HK-2 (cell line): ENCODE data around the gene OR52J3.
"Not testable (repeated sequence)": the region's sequence is repeated elsewhere in the genome, so short reads cannot be mapped to it uniquely, and the experiment has no call there.

Experiments
- DNase-seq: peaks from one replicate; pipeline ENCODE4 v3.0.0-alpha.2; 2018; ENCODE audit not compliant: unreplicated experiment

OR52J3 gene

GRCh38 chr11:5046226-5046625 lies at the start of gene OR52J3:
Gene OR52J3, plus strand, starts transcription at chr11:5046526. Its CDS starts 0 bp downstream, at chr11:5046526.
- DNase-seq = no peak

GRCh38 chr11:5004424-5005274 lies 41.7 kb upstream of the OR52J3 start:
- DNase-seq = peak; percentile 18

GRCh38 chr11:5007561-5007960 lies 38.8 kb upstream of the OR52J3 start:
- DNase-seq = no peak

GRCh38 chr11:5011254-5011653 lies 35.1 kb upstream of the OR52J3 start:
- DNase-seq = no peak

- no peak for DNase-seq
These were observed 33.3 kb upstream of the OR52J3 start for GRCh38 chr11:5013012-5013411.

GRCh38 chr11:5021996-5022395 lies 24.3 kb upstream of the OR52J3 start:
- DNase-seq = no peak

GRCh38 chr11:5036669-5037068 lies 9.7 kb upstream of the OR52J3 start:
- DNase-seq = no peak

- no peak for DNase-seq
These were observed 8.4 kb upstream of the OR52J3 start for GRCh38 chr11:5037926-5038325.

GRCh38 chr11:5038341-5038740 lies 8.0 kb upstream of the OR52J3 start:
- no peak for DNase-seq

- DNase-seq = no peak
These were observed 5.5 kb upstream of the OR52J3 start for GRCh38 chr11:5040876-5041275.

- no peak for DNase-seq
These were observed 4.2 kb upstream of the OR52J3 start for GRCh38 chr11:5042091-5042490.

- no peak for DNase-seq
These were observed 2.9 kb upstream of the OR52J3 start for GRCh38 chr11:5043380-5043779.

- DNase-seq = no peak
These were observed 516 bp downstream of the OR52J3 start for GRCh38 chr11:5046754-5047330.

- DNase-seq = not testable (repeated sequence)
These were observed 12.4 kb downstream of the OR52J3 start for GRCh38 chr11:5058679-5059078.

- DNase-seq = no peak
These were observed 13.1 kb downstream of the OR52J3 start, which contains the start of gene OR52E2 for GRCh38 chr11:5059391-5059790. Gene OR52E2, minus strand, starts transcription at chr11:5059627. Its CDS starts 0 bp downstream, at chr11:5059627.

- DNase-seq = no peak
These were observed 18.7 kb downstream of the OR52J3 start for GRCh38 chr11:5065027-5065426.

GRCh38 chr11:5069272-5069671 lies 22.9 kb downstream of the OR52J3 start, which contains the start of gene OR52E1:
Gene OR52E1, plus strand, starts transcription at chr11:5069572.
- DNase-seq = no peak

- no peak for DNase-seq
These were observed 25.5 kb downstream of the OR52J3 start for GRCh38 chr11:5071799-5072198.

- no peak for DNase-seq
These were observed 35.1 kb downstream of the OR52J3 start for GRCh38 chr11:5081405-5081804.

GRCh38 chr11:5083602-5084001 lies 37.3 kb downstream of the OR52J3 start:
- no peak for DNase-seq

GRCh38 chr11:5088556-5088955 lies 42.2 kb downstream of the OR52J3 start:
- DNase-seq = no peak

- no peak for DNase-seq
These were observed 44.3 kb downstream of the OR52J3 start for GRCh38 chr11:5090668-5091067.
